ENCODE measurements around the gene TPP1. TPM values are rescaled to one million over a fixed set of nuclear protein-coding genes. Genes with fewer than 3 reads are reported as not detected.

TPP1 gene
- total RNA-seq, 2 donors from 2014 or later, result 48.8 to 83.1 TPM

DNA sequence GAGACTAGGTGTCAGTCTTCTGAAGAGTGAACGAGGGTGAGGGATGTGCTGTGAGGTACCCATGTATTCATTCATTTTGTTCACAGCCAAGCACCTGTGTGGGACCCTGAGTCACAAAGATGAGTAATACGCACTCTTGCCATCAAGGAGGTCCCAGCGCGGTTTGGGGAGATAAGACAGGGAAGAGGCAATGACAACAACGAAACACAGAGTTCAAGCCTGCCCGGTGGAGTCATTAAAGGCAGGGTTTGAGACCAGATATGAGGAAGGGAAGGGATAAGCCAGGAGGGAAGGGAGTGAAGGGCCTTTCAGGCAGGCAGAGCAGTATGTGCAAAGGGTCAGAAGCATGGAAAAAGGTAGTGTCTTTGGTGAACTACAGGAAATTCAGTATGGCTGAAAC, 31.8 kb upstream of the TPP1 start:
- Histone ChIP-seq H3K27ac (no peak overlapping the region), H3K4me3 (no peak overlapping the region), H3K27me3 (no peaks in the 10 kb centered on the region), H3K4me1 (peaks cover 0 to 37% of the 10 kb centered on the region in 2 donors), H3K9me3 (no peaks in the 10 kb centered on the region), H3K36me3 (no peaks in the 10 kb centered on the region)
- DNase-seq (ENCODE audit: low spot score), result no peak
- TF ChIP-seq, protein P1, sequence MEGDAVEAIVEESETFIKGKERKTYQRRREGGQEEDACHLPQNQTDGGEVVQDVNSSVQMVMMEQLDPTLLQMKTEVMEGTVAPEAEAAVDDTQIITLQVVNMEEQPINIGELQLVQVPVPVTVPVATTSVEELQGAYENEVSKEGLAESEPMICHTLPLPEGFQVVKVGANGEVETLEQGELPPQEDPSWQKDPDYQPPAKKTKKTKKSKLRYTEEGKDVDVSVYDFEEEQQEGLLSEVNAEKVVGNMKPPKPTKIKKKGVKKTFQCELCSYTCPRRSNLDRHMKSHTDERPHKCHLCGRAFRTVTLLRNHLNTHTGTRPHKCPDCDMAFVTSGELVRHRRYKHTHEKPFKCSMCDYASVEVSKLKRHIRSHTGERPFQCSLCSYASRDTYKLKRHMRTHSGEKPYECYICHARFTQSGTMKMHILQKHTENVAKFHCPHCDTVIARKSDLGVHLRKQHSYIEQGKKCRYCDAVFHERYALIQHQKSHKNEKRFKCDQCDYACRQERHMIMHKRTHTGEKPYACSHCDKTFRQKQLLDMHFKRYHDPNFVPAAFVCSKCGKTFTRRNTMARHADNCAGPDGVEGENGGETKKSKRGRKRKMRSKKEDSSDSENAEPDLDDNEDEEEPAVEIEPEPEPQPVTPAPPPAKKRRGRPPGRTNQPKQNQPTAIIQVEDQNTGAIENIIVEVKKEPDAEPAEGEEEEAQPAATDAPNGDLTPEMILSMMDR (IDR thresholded peaks at IDR 0.05), result no peak

DNA sequence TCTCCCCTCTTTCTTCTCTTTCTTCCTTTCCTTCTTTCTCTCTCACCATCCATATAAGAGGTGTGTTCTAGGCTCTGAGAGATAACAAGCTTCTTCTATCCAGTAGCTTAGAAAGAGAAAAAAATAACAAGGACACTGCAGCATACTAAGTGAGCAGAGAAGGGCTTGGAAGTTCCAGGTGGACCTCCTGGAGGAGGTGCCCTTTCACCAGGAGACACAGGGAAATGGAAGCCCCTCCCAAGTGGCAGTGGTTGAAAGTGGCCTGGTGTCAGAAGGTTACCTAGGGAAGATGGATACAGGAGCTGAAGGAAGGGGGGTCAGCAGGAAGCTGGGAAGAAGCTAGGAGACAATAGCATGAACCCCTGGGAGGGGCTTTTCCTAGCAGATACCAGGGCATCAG, 30.9 kb upstream of the TPP1 start:
- TF ChIP-seq, protein P1 (IDR thresholded peaks at IDR 0.05), result no peak
- no peaks in the 10 kb centered on the region for H3K9me3 ChIP-seq
- no peak overlapping the region for H3K27ac ChIP-seq
- H3K4me3 ChIP-seq, result no peak overlapping the region
- no peak for DNase-seq (ENCODE audit: low spot score)
- H3K4me1 ChIP-seq, result peaks cover 0 to 45% of the 10 kb centered on the region in 2 donors
- no peaks in the 10 kb centered on the region for H3K27me3 ChIP-seq
- no peaks in the 10 kb centered on the region for H3K36me3 ChIP-seq

DNA sequence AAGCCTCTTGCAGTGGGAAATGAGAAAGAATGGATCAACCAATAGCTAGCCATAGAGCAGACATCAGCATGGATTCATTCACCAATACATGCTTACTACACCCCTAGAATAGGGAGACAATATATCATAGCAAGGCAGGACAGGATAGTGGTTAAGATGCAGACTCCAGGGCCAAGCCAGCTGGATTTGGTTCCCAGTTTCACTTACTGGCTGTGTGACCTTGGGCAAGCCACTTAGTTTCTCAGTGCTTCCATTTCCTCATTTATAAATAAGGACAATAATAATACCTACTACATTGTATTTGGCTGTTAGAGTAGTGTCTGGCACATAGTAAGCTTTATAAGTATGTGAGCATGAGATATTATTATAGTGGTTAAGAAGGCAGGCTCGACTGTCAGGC, 29.3 kb upstream of the TPP1 start:
- Histone ChIP-seq H3K9me3 (no peaks in the 10 kb centered on the region), H3K4me1 (peaks cover 0 to 37% of the 10 kb centered on the region in 2 donors), H3K27me3 (no peaks in the 10 kb centered on the region), H3K4me3 (no peak overlapping the region), H3K36me3 (no peaks in the 10 kb centered on the region), H3K27ac (no peak overlapping the region)
- peak; percentile 54 for DNase-seq (ENCODE audit: low spot score)
- TF ChIP-seq, protein P1 (IDR thresholded peaks at IDR 0.05), result no peak

DNA sequence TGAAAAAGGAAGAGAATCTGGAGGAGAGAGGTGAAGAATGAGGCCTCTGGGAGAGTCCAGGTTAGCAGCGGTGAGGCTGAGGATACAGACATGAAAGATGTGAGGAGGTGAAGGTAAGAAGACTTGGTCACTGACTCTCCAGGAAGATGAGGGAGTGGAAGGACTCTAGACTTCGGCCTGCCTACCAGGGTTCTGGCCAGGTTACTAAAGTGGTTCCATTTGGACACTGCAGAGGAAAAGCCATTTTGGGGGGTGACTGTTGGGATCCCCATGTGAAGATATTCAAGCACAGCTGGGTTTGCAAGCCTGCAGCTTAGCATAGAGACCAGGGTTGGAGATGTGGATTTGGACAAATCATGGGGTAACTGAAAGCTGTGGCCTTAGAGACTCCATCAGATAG, 28.6 kb upstream of the TPP1 start:
- peak; percentile 55 for DNase-seq (ENCODE audit: low spot score)
- TF ChIP-seq, protein P1 (IDR thresholded peaks at IDR 0.05), result no peak
- H3K27me3 ChIP-seq, result no peaks in the 10 kb centered on the region
- H3K27ac ChIP-seq, result peak overlapping the region; percentile 76 to 80
- no peak overlapping the region for H3K4me3 ChIP-seq
- peaks cover 0 to 37% of the 10 kb centered on the region in 2 donors for H3K4me1 ChIP-seq
- no peaks in the 10 kb centered on the region for H3K36me3 ChIP-seq
- no peaks in the 10 kb centered on the region for H3K9me3 ChIP-seq

DNA sequence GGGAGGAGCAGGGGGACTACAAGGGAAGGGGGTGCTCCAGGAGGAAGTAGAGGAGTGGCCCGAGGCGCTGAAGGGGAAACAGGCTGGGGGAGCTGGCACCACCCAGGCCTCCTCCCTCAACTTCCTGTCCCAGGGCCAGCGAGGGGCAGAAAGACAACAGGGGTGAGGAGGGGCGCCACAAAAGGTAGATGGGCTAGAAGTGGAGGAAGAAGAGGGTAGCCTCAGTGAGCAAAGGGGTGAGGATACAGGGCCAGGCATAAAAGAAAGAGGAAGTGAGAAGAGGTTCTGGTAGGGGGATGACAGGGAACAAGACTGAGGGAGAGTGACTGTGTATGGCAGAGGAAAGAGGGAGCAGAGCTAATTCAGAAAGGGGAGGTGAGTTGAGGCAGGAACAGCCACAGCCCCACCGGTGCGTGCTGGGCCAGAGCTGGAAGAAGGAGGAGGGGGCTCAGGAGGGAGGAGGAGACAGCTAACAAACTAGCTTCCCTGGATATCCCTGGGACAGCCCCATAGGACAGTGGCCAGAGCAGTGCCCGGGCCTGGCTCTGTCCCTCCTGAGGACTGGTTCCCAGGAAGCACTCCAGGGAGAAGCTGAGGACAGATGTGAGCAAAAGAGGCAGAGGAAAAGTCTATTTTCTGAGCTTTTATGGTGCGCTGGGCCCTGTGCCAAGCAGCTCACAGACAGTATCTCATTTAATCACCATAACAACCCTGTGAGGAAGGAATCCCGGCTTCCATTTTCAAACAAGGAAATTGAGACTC, 27.9 kb upstream of the TPP1 start:
- Histone ChIP-seq H3K36me3 (no peaks in the 10 kb centered on the region), H3K4me1 (peaks cover 0 to 37% of the 10 kb centered on the region in 2 donors), H3K27ac (peak overlapping the region; percentile 76 to 80), H3K4me3 (no peak overlapping the region), H3K27me3 (no peaks in the 10 kb centered on the region), H3K9me3 (no peaks in the 10 kb centered on the region)
- TF ChIP-seq, protein P1 (IDR thresholded peaks at IDR 0.05), result no peak
- DNase-seq (ENCODE audit: low spot score), result peak; percentile 61

DNA sequence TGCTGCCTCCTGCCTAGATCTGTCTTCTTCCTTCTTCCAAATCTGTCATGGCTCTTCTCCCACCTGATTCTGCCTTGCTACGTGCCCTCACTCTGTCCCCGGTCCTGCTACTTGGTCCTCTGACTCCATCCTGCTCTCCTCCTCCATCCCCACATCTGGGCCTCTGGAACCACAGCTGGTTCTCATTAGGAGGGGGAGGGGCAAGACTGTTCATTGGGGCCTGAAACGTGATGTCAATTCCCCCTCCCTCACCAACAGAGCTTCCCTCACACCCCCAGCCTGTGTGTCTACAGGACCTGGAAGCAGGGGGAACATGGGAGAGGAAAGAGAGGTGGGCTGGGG, 27.3 kb upstream of the TPP1 start:
- Histone ChIP-seq H3K4me1 (peaks cover 0 to 37% of the 10 kb centered on the region in 2 donors), H3K4me3 (peak overlapping the region in 1 of 2 donors; percentile 3), H3K27ac (peak overlapping the region; percentile 76 to 80), H3K36me3 (no peaks in the 10 kb centered on the region), H3K9me3 (no peaks in the 10 kb centered on the region), H3K27me3 (no peaks in the 10 kb centered on the region)
- peak; percentile 60 for DNase-seq (ENCODE audit: low spot score)
- TF ChIP-seq, protein P1 (IDR thresholded peaks at IDR 0.05), result no peak

Measured in right atrium auricular region (tissue), 2 donors.